Measurements from ENCODE around the gene RNFT2. TPM values are rescaled to one million over a fixed set of nuclear protein-coding genes. Genes with fewer than 3 reads are reported as not detected.

The RNFT2 gene
- total RNA-seq, 1 experiment from 2014 or later, result 34.9 TPM

GRCh38 chr12:116867523-116867922 is 129.4 kb downstream of the RNFT2 start:
- Histone ChIP-seq H3K27ac (ENCODE audit: low read depth, low read length) (no peak overlapping the region), H3K79me2 (ENCODE audit: insufficient read depth, low read length) (no peaks in the 10 kb centered on the region), H4K20me1 (ENCODE audit: insufficient read depth) (no peaks in the 10 kb centered on the region), H3K36me3 (ENCODE audit: control insufficient read depth in 1 of 2, insufficient read depth in 2 of 2, low read length in 2 of 2) (no peaks in the 10 kb centered on the region), H3K4me1 (ENCODE audit: control insufficient read depth in 1 of 2, insufficient read depth in 2 of 2, low read length in 2 of 2) (peaks cover 13 to 22% of the 10 kb centered on the region in 2 experiments), H3K9me3 (ENCODE audit: control insufficient read depth in 1 of 2, insufficient read depth in 1 of 2, low read depth in 1 of 2, low read length in 2 of 2) (no peaks in the 10 kb centered on the region), H3K4me3 (replicated peaks in 1 of 2; ENCODE audit: low read depth in 1 of 2, low read length in 2 of 2) (no peak overlapping the region), H3K27me3 (ENCODE audit: insufficient read depth, low read length) (no peaks in the 10 kb centered on the region), H3K9me2 (ENCODE audit: insufficient read depth) (no peaks in the 10 kb centered on the region), H3K9ac (ENCODE audit: low read length) (no peak overlapping the region), H2AFZ (ENCODE audit: low read depth, low read length, poor library complexity, severe bottlenecking) (no peak overlapping the region), H3K4me2 (ENCODE audit: low read length) (no peak overlapping the region)
- no peak for ATAC-seq
- intact Hi-C loops (cut with micrococcal nuclease), result no loop called here
- TF ChIP-seq SRF (IDR thresholded peaks at IDR 0.05; ENCODE audit: low read depth) (peak; percentile 59; the same call in 1 of the 2 replicates), MAX (IDR thresholded peaks at IDR 0.05) (no peak)
- no peak for DNase-seq (ENCODE audit: low read depth, low spot score)
- ChIA-PET RAD21 (ENCODE audit: low non-redundant PET in 1 of 2, low total read pairs in 2 of 2, uncharacterized antibody in 2 of 2, unreplicated experiment in 2 of 2) (no interaction called here), POLR2A (no interaction called here), CTCF (no interaction called here)
- BruUV-seq (replicated peaks), result no TSS peak

GRCh38 chr12:116870306-116870705 is 132.2 kb downstream of the RNFT2 start:
- H3K4me3 ChIP-seq (replicated peaks in 1 of 2; ENCODE audit: low read depth in 1 of 2, low read length in 2 of 2), result no peak overlapping the region
- ChIA-PET RAD21 (ENCODE audit: low non-redundant PET in 1 of 2, low total read pairs in 2 of 2, uncharacterized antibody in 2 of 2, unreplicated experiment in 2 of 2) (no interaction called here), CTCF (no interaction called here), POLR2A (no interaction called here)
- H3K4me1 ChIP-seq (ENCODE audit: control insufficient read depth in 1 of 2, insufficient read depth in 2 of 2, low read length in 2 of 2), result peaks cover under 1% of the 10 kb centered on the region in 2 experiments; a peak in 3 of 4 replicates
- TF ChIP-seq RAD21 (IDR thresholded peaks at IDR 0.05; ENCODE audit: low read depth) (no peak), ELF1 (IDR thresholded peaks at IDR 0.05; ENCODE audit: borderline replicate concordance, low read depth) (no peak), TCF7L2 (IDR thresholded peaks at IDR 0.05; ENCODE audit: borderline replicate concordance, extremely low read depth, insufficient read depth, insufficient read length) (no peak), EZH2phosphoT487 (IDR thresholded peaks at IDR 0.05; ENCODE audit: borderline replicate concordance) (no peak), POLR2AphosphoS5 (IDR thresholded peaks at IDR 0.05; ENCODE audit: low read depth, low read length) (no peak), ATF3 (IDR thresholded peaks at IDR 0.05) (no peak), ZBTB33 (IDR thresholded peaks at IDR 0.05; ENCODE audit: extremely low read depth, insufficient replicate concordance, low read length) (no peak), CEBPB (IDR thresholded peaks at IDR 0.05; ENCODE audit: low read depth) (no peak), SP1 (IDR thresholded peaks at IDR 0.05; ENCODE audit: low read depth) (no peak), JUND (IDR thresholded peaks at IDR 0.05) (no peak), ZFX (IDR thresholded peaks at IDR 0.05) (no peak), REST (IDR thresholded peaks at IDR 0.05; ENCODE audit: low read depth) (no peak), MAX (IDR thresholded peaks at IDR 0.05) (no peak), YY1 (IDR thresholded peaks at IDR 0.05; ENCODE audit: extremely low read depth, insufficient replicate concordance, low read depth, low read length) (no peak)
- BruUV-seq (replicated peaks), result no TSS peak
- H3K9ac ChIP-seq (ENCODE audit: low read length), result no peak overlapping the region
- H3K9me3 ChIP-seq (ENCODE audit: control insufficient read depth in 1 of 2, insufficient read depth in 1 of 2, low read depth in 1 of 2, low read length in 2 of 2), result no peaks in the 10 kb centered on the region
- intact Hi-C loops (cut with micrococcal nuclease), result no loop called here
- H3K79me2 ChIP-seq (ENCODE audit: insufficient read depth, low read length), result no peaks in the 10 kb centered on the region
- no peak overlapping the region for H3K27ac ChIP-seq (ENCODE audit: low read depth, low read length)
- no peak overlapping the region for H2AFZ ChIP-seq (ENCODE audit: low read depth, low read length, poor library complexity, severe bottlenecking)
- no peaks in the 10 kb centered on the region for H3K27me3 ChIP-seq (ENCODE audit: insufficient read depth, low read length)
- no peaks in the 10 kb centered on the region for H3K9me2 ChIP-seq (ENCODE audit: insufficient read depth)
- H3K4me2 ChIP-seq (ENCODE audit: low read length), result no peak overlapping the region
- no peaks in the 10 kb centered on the region for H3K36me3 ChIP-seq (ENCODE audit: control insufficient read depth in 1 of 2, insufficient read depth in 2 of 2, low read length in 2 of 2)
- DNase-seq (ENCODE audit: low read depth, low spot score) (no peak), ATAC-seq (no peak)
- H4K20me1 ChIP-seq (ENCODE audit: insufficient read depth), result no peaks in the 10 kb centered on the region

Data from HCT116 (cell line).